Liver (tissue), 9 donors: Measurements from ENCODE around the gene SLC51A. TPM values are rescaled to one million over a fixed set of nuclear protein-coding genes. Genes with fewer than 3 reads are reported as not detected.

Experiments used
- DNase-seq: peaks from one replicate; pipeline ENCODE4 v3.0.0-alpha.2; 2017; ENCODE audit warnings: low spot score
- H3K27ac ChIP-seq, 2 donors: one replicate each; pipeline ENCODE4 v1.7.0; 2013; ENCODE audit warnings: inconsistent platforms in 2 of 2, low read length in 2 of 2, control low read depth in 1 of 2, low read depth in 1 of 2, mild to moderate bottlenecking in 1 of 2
- H3K27me3 ChIP-seq, 4 donors: one replicate each; pipeline versions ENCODE4 v1.6.1 to v1.7.0; 2013; ENCODE audit warnings: low read length in 3 of 4, inconsistent platforms in 1 of 4, mild to moderate bottlenecking in 1 of 4, moderate library complexity in 1 of 4; ENCODE audit not compliant: control insufficient read depth in 4 of 4, insufficient read depth in 4 of 4
- H3K36me3 ChIP-seq, 4 donors: one replicate each; pipeline versions ENCODE4 v1.6.1 to v1.7.0; 2013; ENCODE audit warnings: low read length in 3 of 4, mild to moderate bottlenecking in 3 of 4, low read depth in 1 of 4, moderate library complexity in 1 of 4; ENCODE audit not compliant: control insufficient read depth in 4 of 4, insufficient read depth in 3 of 4
- H3K4me1 ChIP-seq, 4 donors: one replicate each; pipeline versions ENCODE4 v1.6.1 to v1.7.0; 2013; ENCODE audit warnings: low read length in 3 of 4, mild to moderate bottlenecking in 3 of 4, moderate library complexity in 1 of 4; ENCODE audit not compliant: control insufficient read depth in 4 of 4, insufficient read depth in 4 of 4
- H3K4me3 ChIP-seq, 3 donors: one replicate each; pipeline versions ENCODE4 v1.6.1 to v1.7.0; 2013; ENCODE audit warnings: low read length in 3 of 3, control low read depth in 1 of 3, low read depth in 1 of 3, mild to moderate bottlenecking in 1 of 3
- H3K9ac ChIP-seq, 2 donors: one replicate each; pipeline ENCODE4 v1.7.0; 2013; ENCODE audit warnings: low read length in 2 of 2, mild to moderate bottlenecking in 2 of 2, moderate library complexity in 2 of 2, control low read depth in 1 of 2, low read depth in 1 of 2
- H3K9me3 ChIP-seq, 4 donors: one replicate each; pipeline versions ENCODE4 v1.6.1 to v1.7.0; 2013; ENCODE audit warnings: low read length in 3 of 4; ENCODE audit not compliant: control insufficient read depth in 4 of 4
- ATF3 ChIP-seq: IDR thresholded peaks from 2 replicates; pipeline ENCODE4 v1.6.1; 2016; ENCODE audit warnings: antibody characterized with exemption
- EGR1 ChIP-seq, 2 donors: IDR thresholded peaks; 2 replicates each; pipeline ENCODE4 v1.6.1; 2016 to 2018; ENCODE audit warnings: antibody characterized with exemption in 2 of 2, low read depth in 2 of 2
- FOXA1 ChIP-seq: IDR thresholded peaks from 2 replicates; pipeline ENCODE4 v1.6.1; 2016; ENCODE audit warnings: antibody characterized with exemption
- FOXA2 ChIP-seq: IDR thresholded peaks from 2 replicates; pipeline ENCODE4 v1.6.1; 2016; ENCODE audit warnings: antibody characterized with exemption
- HNF4A ChIP-seq, 2 donors: conservative IDR thresholded peaks; 2 replicates each; pipeline ENCODE4 v1.6.1; 2016; ENCODE audit warnings: antibody characterized with exemption in 2 of 2, mild to moderate bottlenecking in 2 of 2
- HNF4G ChIP-seq: IDR thresholded peaks from 2 replicates; pipeline ENCODE4 v1.6.1; 2016; ENCODE audit warnings: antibody characterized with exemption
- JUND ChIP-seq, 2 donors: IDR thresholded peaks; 2 replicates each; pipeline ENCODE4 v1.6.1; 2016; ENCODE audit warnings: antibody characterized with exemption in 2 of 2
- MAX ChIP-seq: IDR thresholded peaks from 2 replicates; pipeline ENCODE4 v1.6.1; 2016; ENCODE audit warnings: antibody characterized with exemption
- NR2F2 ChIP-seq: IDR thresholded peaks from 2 replicates; pipeline ENCODE4 v1.6.1; 2016; ENCODE audit warnings: antibody characterized with exemption
- RAD21 ChIP-seq, 2 donors: IDR thresholded peaks; 2 replicates each; pipeline ENCODE4 v1.6.1; 2016; ENCODE audit warnings: antibody characterized with exemption in 2 of 2, mild to moderate bottlenecking in 2 of 2
- REST ChIP-seq: IDR thresholded peaks from 2 replicates; pipeline ENCODE4 v1.6.1; 2016; ENCODE audit warnings: antibody characterized with exemption, mild to moderate bottlenecking
- RXRA ChIP-seq, 2 donors: IDR thresholded peaks; 2 replicates each; pipeline ENCODE4 v1.6.1; 2017 to 2018; ENCODE audit warnings: antibody characterized with exemption in 2 of 2, mild to moderate bottlenecking in 1 of 2
- SP1 ChIP-seq: IDR thresholded peaks from 2 replicates; pipeline ENCODE4 v1.6.1; 2018; ENCODE audit warnings: antibody characterized with exemption, mild to moderate bottlenecking
- TAF1 ChIP-seq: conservative IDR thresholded peaks from 2 replicates; pipeline ENCODE4 v1.6.1; 2016; ENCODE audit warnings: antibody characterized with exemption, mild to moderate bottlenecking
- ZBTB33 ChIP-seq: IDR thresholded peaks from 2 replicates; pipeline ENCODE4 v1.6.1; 2016; ENCODE audit warnings: antibody characterized with exemption
- WGBS: extraction: QIAGEN DNeasy Blood & Tissue Kit; methylation state at CpG from one replicate; pipeline ENCODE4 v1.1.7; 2013; 5-methylcytosine and 5-hydroxymethylcytosine counted together
- polyA plus RNA-seq, 2 donors: library from polyadenylated mRNA; stranded (reverse) in 1 of 2; unstranded in 1 of 2; fragments of 200-250 nt in 1 of 2; fragments of >200 nt in 1 of 2; fragmentation: Nextera tagmentation in 1 of 2; extraction: Ambion mirVana in 1 of 2; gene quantifications; one replicate each; pipeline versions ENCODE4 v1.2.1 to v1.2.3, GENCODE V29; 2013 to 2015
- total RNA-seq, 2 donors: library from RNA; depleted of rRNA; stranded (reverse); fragments of >200 nt; gene quantifications; one replicate each; pipeline ENCODE4 v1.2.3, GENCODE V29; 2014
- donor health status: healthy.
- donor health status: healthy.
- donor health status: healthy.
- donor health status: healthy.
- donor health status: healthy.

The SLC51A gene
- total and polyA plus RNA-seq, 4 donors = 19.9 to 52.5 (median 46.1) TPM

GRCh38 chr3:196218155-196218712 lies 1.9 kb downstream of the SLC51A start (continued):
- TF ChIP-seq ZBTB33 = no peak
- no peak for TF ChIP-seq EGR1 (IDR thresholded peaks at IDR 0.05; ENCODE audit: low read depth in 2 of 2)
- TF ChIP-seq SP1 = no peak
- no peak for TF ChIP-seq ATF3
- no peak for TF ChIP-seq JUND (IDR thresholded peaks at IDR 0.05)
- no peak for TF ChIP-seq MAX
- TF ChIP-seq HNF4G = no peak
- TF ChIP-seq TAF1 = no peak
- TF ChIP-seq HNF4A (conservative IDR thresholded peaks at IDR 0.05) = no peak
- no peak for TF ChIP-seq FOXA1

GRCh38 chr3:196219194-196219969 lies 3.0 kb downstream of the SLC51A start:
- WGBS = 41% methylated on average over 19 of the region's 19 CpGs
- H3K27ac ChIP-seq = peak overlapping the region; percentile 42 to 54
- H3K36me3 ChIP-seq = peaks cover 0 to 7% (median 2%) of the 10 kb centered on the region in 4 donors
- H3K9me3 ChIP-seq = no peaks in the 10 kb centered on the region
- DNase-seq = no peak
- H3K9ac ChIP-seq = no peak overlapping the region
- no peaks in the 10 kb centered on the region for H3K27me3 ChIP-seq
- TF ChIP-seq FOXA2 (no peak), NR2F2 (no peak), JUND (IDR thresholded peaks at IDR 0.05) (peak in 1 of 2 donors; percentile 26), SP1 (no peak), RAD21 (IDR thresholded peaks at IDR 0.05) (peak in 1 of 2 donors; percentile 12)
- no peak overlapping the region for H3K4me3 ChIP-seq
- H3K4me1 ChIP-seq = peaks cover 20 to 42% (median 29%) of the 10 kb centered on the region in 4 donors

GRCh38 chr3:196219970-196220311 lies 3.6 kb downstream of the SLC51A start:
- no peak overlapping the region for H3K4me3 ChIP-seq
- peak overlapping the region; percentile 42 to 54 for H3K27ac ChIP-seq
- no peaks in the 10 kb centered on the region for H3K27me3 ChIP-seq
- peaks cover 0 to 7% (median 2%) of the 10 kb centered on the region in 4 donors for H3K36me3 ChIP-seq
- WGBS = 92% methylated on average over 19 of the region's 19 CpGs
- peaks cover 17 to 36% (median 25%) of the 10 kb centered on the region in 4 donors for H3K4me1 ChIP-seq
- no peaks in the 10 kb centered on the region for H3K9me3 ChIP-seq
- no peak overlapping the region for H3K9ac ChIP-seq
- TF ChIP-seq HNF4G (no peak), MAX (no peak), FOXA2 (no peak), REST (no peak), SP1 (no peak), RAD21 (IDR thresholded peaks at IDR 0.05) (no peak), EGR1 (IDR thresholded peaks at IDR 0.05; ENCODE audit: low read depth in 2 of 2) (no peak), ATF3 (no peak), RXRA (IDR thresholded peaks at IDR 0.05) (no peak)
- no peak for DNase-seq
